OCI-LY7 (cell line): ENCODE measurements around the gene MYCL. TPM values are rescaled to one million over a fixed set of nuclear protein-coding genes. Genes with fewer than 3 reads are reported as not detected.
"Not testable (repeated sequence)": the region's sequence is repeated elsewhere in the genome, so short reads cannot be mapped to it uniquely, and the experiment has no call there.

Experiments used
- BruUV-seq: library from RNA; stranded (reverse); fragments of 400-500 nt; replicated peaks from 2 replicates; lab custom pipeline; 2021; lab: Mats Ljungman, UMichigan
- CTCF ChIA-PET: fragments of 300-600 bp; sonication (Branson Sonifier 250); formaldehyde crosslinking; loops from one replicate; lab custom pipeline; 2022; ENCODE audit warnings: antibody characterized with exemption; ENCODE audit not compliant: unreplicated experiment; lab: Charles Lee
- POLR2A ChIA-PET: fragments of 300-600 bp; sonication (Branson Sonifier 250); formaldehyde crosslinking; loops from one replicate; lab custom pipeline; 2022; ENCODE audit warnings: antibody characterized with exemption; lab: Charles Lee
- DNase-seq: peaks from one replicate; pipeline ENCODE4 v3.0.0-alpha.2; 2015; ENCODE audit warnings: low spot score
- H2AFZ ChIP-seq: fragments of 200-600 bp; sonication (generic), shearing (Covaris generic); 2 replicates; pipeline ENCODE4 v1.6.1; 2014; ENCODE audit warnings: mild to moderate bottlenecking, antibody characterized with exemption, low read length, moderate library complexity
- H3K27ac ChIP-seq: fragments of 200-600 bp; sonication (generic); 2 replicates; pipeline ENCODE4 v1.5.1; 2014; ENCODE audit warnings: mixed run types, low read depth, mild to moderate bottlenecking, moderate library complexity, low read length, inconsistent platforms; ENCODE audit not compliant: poor library complexity, severe bottlenecking
- H3K36me3 ChIP-seq: fragments of 200-600 bp; sonication (generic); 2 replicates; pipeline ENCODE4 v1.6.1; 2014; ENCODE audit warnings: mild to moderate bottlenecking, antibody characterized with exemption, low read length, moderate library complexity, mixed read lengths; ENCODE audit not compliant: insufficient read depth
- H3K4me1 ChIP-seq: fragments of 200-600 bp; sonication (generic); 2 replicates; pipeline ENCODE4 v1.5.1; 2014; ENCODE audit warnings: mild to moderate bottlenecking, low read length; ENCODE audit not compliant: insufficient read depth, poor library complexity, severe bottlenecking
- H3K4me2 ChIP-seq: fragments of 200-600 bp; sonication (generic); 2 replicates; pipeline ENCODE4 v1.6.1; 2014; ENCODE audit warnings: mild to moderate bottlenecking, low read length
- H3K4me3 ChIP-seq: fragments of 200-600 bp; sonication (generic); 2 replicates; pipeline ENCODE4 v1.5.1; 2014; ENCODE audit warnings: mild to moderate bottlenecking, low read depth, low read length; ENCODE audit not compliant: poor library complexity, severe bottlenecking
- H3K79me2 ChIP-seq: fragments of 200-600 bp; sonication (generic); 2 replicates; pipeline ENCODE4 v1.6.1; 2016; ENCODE audit warnings: low read depth, mild to moderate bottlenecking, low read length, moderate library complexity, mixed read lengths; ENCODE audit not compliant: insufficient read depth
- H3K9me2 ChIP-seq: fragments of 200-600 bp; sonication (generic); 2 replicates; pipeline ENCODE4 v1.6.1; 2016; ENCODE audit warnings: mild to moderate bottlenecking, low read length, mixed read lengths; ENCODE audit not compliant: insufficient read depth
- H3K9me3 ChIP-seq: fragments of 200-600 bp; sonication (generic); 2 replicates; pipeline ENCODE4 v1.6.1; 2014; ENCODE audit warnings: mild to moderate bottlenecking, mixed run types, low read length, mixed read lengths
- H4K20me1 ChIP-seq: fragments of 200-600 bp; sonication (generic); 2 replicates; pipeline ENCODE4 v1.6.1; 2014; ENCODE audit warnings: mild to moderate bottlenecking, antibody characterized with exemption, low read length, moderate library complexity, mixed read lengths; ENCODE audit not compliant: insufficient read depth
- CTCF ChIP-seq: fragments of 200-600 bp; sonication (generic); conservative IDR thresholded peaks from 2 replicates; pipeline ENCODE4 v1.5.1; 2014; ENCODE audit warnings: mild to moderate bottlenecking, antibody characterized with exemption, low read length, moderate library complexity, mixed read lengths
- EZH2phosphoT487 ChIP-seq: fragments of 200-600 bp; sonication (generic); IDR thresholded peaks from 2 replicates; pipeline ENCODE4 v1.6.1; 2018; ENCODE audit warnings: low read depth, borderline replicate concordance, mild to moderate bottlenecking, mixed run types, antibody characterized with exemption, low read length, moderate library complexity, mixed read lengths
- intact Hi-C: fragments of 100-400 bp; cut with micrococcal nuclease; formaldehyde crosslinking; loops from one replicate; pipeline ENCODE4 v1.10.0; 2022; ENCODE audit not compliant: unreplicated experiment
- total RNA-seq, 2 experiments: library from RNA; depleted of rRNA in 1 of 2; stranded (reverse); fragments of >200 nt in 1 of 2; shearing (Covaris generic) in 1 of 2; gene quantifications; 2 replicates each; pipeline ENCODE4 v1.2.3, GENCODE V29; 2014 to 2022

The MYCL gene
- total RNA-seq, 2 experiments from 2014 or later: 0.41 to 1.0 TPM

GRCh38 chr1:39876144-39876543 lies 25.6 kb downstream of the MYCL start:
- Histone ChIP-seq H3K79me2 (peaks cover 68% of the 10 kb centered on the region), H3K4me2 (no peak overlapping the region), H2AFZ (no peak overlapping the region), H3K4me1 (peaks cover 38% of the 10 kb centered on the region), H3K27ac (no peak overlapping the region), H3K9me3 (no peaks in the 10 kb centered on the region), H3K9me2 (no peaks in the 10 kb centered on the region), H3K4me3 (no peak overlapping the region), H4K20me1 (0 out of 2 replicates have a peak, but pooled peaks cover 4% of the 10 kb centered on the region), H3K36me3 (peaks cover 34% of the 10 kb centered on the region)
- DNase-seq: peak; percentile 24
- intact Hi-C loops: no loop called here
- no TSS peak for BruUV-seq
- POLR2A ChIA-PET: no interaction called here
- no peak for TF ChIP-seq EZH2phosphoT487
- no peak for TF ChIP-seq CTCF
- CTCF ChIA-PET: no interaction called here

GRCh38 chr1:39872698-39873097 lies 29.0 kb downstream of the MYCL start:
- Histone ChIP-seq H4K20me1 (no peaks in the 10 kb centered on the region), H3K4me2 (no peak overlapping the region), H3K9me2 (no peaks in the 10 kb centered on the region), H3K4me1 (peaks cover 26% of the 10 kb centered on the region), H3K4me3 (no peak overlapping the region), H2AFZ (no peak overlapping the region), H3K27ac (no peak overlapping the region), H3K79me2 (peaks cover 56% of the 10 kb centered on the region), H3K36me3 (peaks cover 37% of the 10 kb centered on the region), H3K9me3 (no peaks in the 10 kb centered on the region)
- intact Hi-C loops: no loop called here
- CTCF ChIA-PET: no interaction called here
- no peak for DNase-seq
- no peak for TF ChIP-seq CTCF
- no peak for TF ChIP-seq EZH2phosphoT487
- POLR2A ChIA-PET: interaction anchor here (0.6 to 0.8 kb wide), 2 partner anchors 9 to 26 kb away, joined by 4 to 5 read pairs; no protein-coding TSS in a partner anchor
- no TSS peak for BruUV-seq

- H4K20me1 ChIP-seq: no peaks in the 10 kb centered on the region
- TF ChIP-seq EZH2phosphoT487 (no peak), CTCF (no peak)
- no peaks in the 10 kb centered on the region for H3K9me2 ChIP-seq
- no peak overlapping the region for H2AFZ ChIP-seq
- H3K36me3 ChIP-seq: peaks cover 32% of the 10 kb centered on the region
- POLR2A ChIA-PET: interaction anchor here (0.7 kb wide), 1 partner anchor 23 kb away, joined by 5 read pairs; no protein-coding TSS in a partner anchor
- H3K4me3 ChIP-seq: no peak overlapping the region
- intact Hi-C loops: no loop called here
- no peak overlapping the region for H3K4me2 ChIP-seq
- no peaks in the 10 kb centered on the region for H3K9me3 ChIP-seq
- H3K27ac ChIP-seq: no peak overlapping the region
- CTCF ChIA-PET: no interaction called here
- BruUV-seq: no TSS peak
- peaks cover 47% of the 10 kb centered on the region for H3K79me2 ChIP-seq
- H3K4me1 ChIP-seq: peaks cover 17% of the 10 kb centered on the region
- DNase-seq: no peak
Observed at GRCh38 chr1:39871796-39872195, 29.9 kb downstream of the MYCL start.

- POLR2A ChIA-PET: interaction anchor here (1.0 kb wide), 1 partner anchor 13 kb away, joined by 3 read pairs; no protein-coding TSS in a partner anchor
- CTCF ChIA-PET, DNase-seq, BruUV-seq, H3K4me3 ChIP-seq, H3K4me1 ChIP-seq, H3K9me3 ChIP-seq, H3K4me2 ChIP-seq, H3K9me2 ChIP-seq, H3K27ac ChIP-seq, H4K20me1 ChIP-seq, intact Hi-C loops, H2AFZ ChIP-seq: not testable (repeated sequence)
- H3K79me2 ChIP-seq: peaks cover 43% of the 10 kb centered on the region
- peaks cover 30% of the 10 kb centered on the region for H3K36me3 ChIP-seq
Observed at GRCh38 chr1:39871043-39871442, 30.7 kb downstream of the MYCL start.
